NT2/D1 (cell line): ENCODE data around the gene ZBED2.

Experiments used
- YY1 ChIP-seq: IDR thresholded peaks from 2 replicates; pipeline ENCODE4 v1.6.1; 2011; ENCODE audit not compliant: insufficient read length, insufficient read depth
- ZNF274 ChIP-seq: IDR thresholded peaks from 2 replicates; pipeline ENCODE4 v1.6.1; 2011; ENCODE audit warnings: mild to moderate bottlenecking, low read depth, low read length

GRCh38 chr3:111596328-111596727, 1.2 kb upstream of the ZBED2 start:
- no peak for TF ChIP-seq YY1
- no peak for TF ChIP-seq ZNF274
